ENCODE measurements around the gene INO80E.

GRCh38 chr16:30046178-30046577, 50.1 kb downstream of the INO80E start:
- TF ChIP-seq CTCF (IDR thresholded peaks at IDR 0.05; ENCODE audit: low read length) (no peak), EZH2 (optimal IDR thresholded peaks at IDR 0.05; ENCODE audit: low read depth, low read length) (no peak)
